ENCODE data around the gene ENPP6.
"Not testable (repeated sequence)": the region's sequence is repeated elsewhere in the genome, so short reads cannot be mapped to it uniquely, and the experiment has no call there.

The ENPP6 gene

GRCh38 chr4:184052616-184053015 lies 165.1 kb downstream of the ENPP6 start:
- DNase-seq: no peak

DNA sequence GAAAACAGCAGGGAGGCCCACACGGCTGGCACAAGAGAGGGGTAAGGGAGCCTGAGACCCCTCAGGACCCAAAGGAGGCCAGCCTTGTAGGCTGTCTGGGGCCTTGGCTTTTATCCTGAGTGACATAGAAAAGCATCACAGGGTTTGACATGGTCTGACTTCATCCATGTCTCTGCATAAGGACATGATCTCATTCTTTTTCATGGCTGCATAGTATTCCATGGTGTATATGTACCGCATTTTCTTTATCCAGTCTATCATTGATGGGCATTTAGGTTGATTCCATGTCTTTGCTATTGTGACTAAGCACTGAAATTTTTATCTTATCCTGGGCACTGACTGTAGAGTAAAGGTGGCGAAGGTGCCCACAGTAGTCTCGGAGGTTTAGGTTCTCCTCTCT lies 166.4 kb downstream of the ENPP6 start:
- not testable (repeated sequence) for DNase-seq

DNA sequence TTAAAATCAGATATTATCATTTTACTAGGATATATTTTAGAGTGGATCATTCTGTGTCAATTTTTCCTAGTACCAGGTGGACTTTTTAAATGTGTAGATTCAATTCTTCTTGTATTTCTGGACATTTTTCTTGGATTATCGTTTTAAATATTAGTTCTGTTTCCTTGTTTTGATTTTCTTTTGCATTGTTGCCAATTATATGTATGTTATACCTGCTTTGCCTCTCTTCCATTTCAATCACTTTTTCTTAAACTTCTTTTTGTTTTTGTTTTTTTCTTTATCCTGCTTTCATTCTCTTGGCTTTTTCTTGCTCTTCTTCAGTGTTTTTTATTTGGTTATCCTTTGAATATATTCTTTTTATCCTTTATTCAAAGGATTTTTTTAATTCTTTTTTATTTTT lies 171.5 kb downstream of the ENPP6 start:
- no peak for DNase-seq

- DNase-seq: no peak
Observed at GRCh38 chr4:184041156-184041555, 176.5 kb downstream of the ENPP6 start.

GRCh38 chr4:184039963-184040383 lies 177.7 kb downstream of the ENPP6 start:
- no peak for DNase-seq
